ENCODE measurements around the gene MYH6.

Gene MYH6

DNA sequence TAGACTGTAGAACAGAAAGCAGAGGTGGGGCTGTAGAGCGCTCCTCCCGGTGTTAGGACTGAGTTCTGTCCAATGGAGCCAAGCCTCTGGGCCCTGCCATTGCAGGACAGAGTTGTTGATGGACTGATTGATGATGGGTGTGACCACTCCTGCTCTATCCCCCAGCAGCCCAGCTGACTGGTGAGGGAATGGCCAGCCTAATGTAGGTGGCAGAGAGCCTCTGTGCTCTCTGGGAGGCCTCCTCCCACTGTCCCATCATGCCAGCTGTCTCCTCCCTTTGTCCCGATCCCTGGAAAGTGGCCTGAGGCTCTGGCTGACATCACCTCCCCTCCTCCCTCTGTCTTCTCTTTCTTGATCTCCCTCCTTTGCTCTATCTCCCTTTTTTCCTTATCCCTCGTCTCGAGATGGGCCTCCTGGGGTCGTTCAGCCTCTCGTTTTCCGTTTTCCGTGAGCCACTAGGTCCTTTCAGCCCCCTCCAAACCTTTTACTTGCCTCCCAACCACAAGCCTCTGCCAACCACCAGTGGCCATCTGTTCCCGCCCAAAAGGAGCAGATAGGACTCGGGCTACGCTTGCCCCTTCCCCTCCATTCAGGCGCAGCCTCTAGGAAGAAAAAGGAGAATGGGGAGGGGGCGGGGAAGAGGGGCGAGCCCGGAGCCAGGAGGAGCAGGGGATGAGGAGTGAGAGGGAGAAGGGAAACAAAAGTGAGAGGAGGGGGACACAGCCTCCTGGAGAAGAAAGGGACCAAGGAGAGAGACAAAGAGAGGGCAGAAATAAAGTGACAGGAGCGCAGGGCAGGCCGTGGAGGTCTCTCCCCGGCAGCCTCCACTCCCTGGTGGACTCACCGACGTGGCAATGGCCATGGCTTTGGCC is 43.7 kb downstream of the MYH6 start:
- H3K4me3 ChIP-seq: peak overlapping the region; percentile 44 to 63 (median 51)
- peak overlapping the region; percentile 48 to 99 (median 96) for H3K27ac ChIP-seq

- H3K4me3 ChIP-seq: no peak overlapping the region
- peak overlapping the region in 1 of 21 experiments; percentile 3 for H3K27ac ChIP-seq
These were observed 45.9 kb downstream of the MYH6 start for GRCh38 chr14:23362200-23362599.

DNA sequence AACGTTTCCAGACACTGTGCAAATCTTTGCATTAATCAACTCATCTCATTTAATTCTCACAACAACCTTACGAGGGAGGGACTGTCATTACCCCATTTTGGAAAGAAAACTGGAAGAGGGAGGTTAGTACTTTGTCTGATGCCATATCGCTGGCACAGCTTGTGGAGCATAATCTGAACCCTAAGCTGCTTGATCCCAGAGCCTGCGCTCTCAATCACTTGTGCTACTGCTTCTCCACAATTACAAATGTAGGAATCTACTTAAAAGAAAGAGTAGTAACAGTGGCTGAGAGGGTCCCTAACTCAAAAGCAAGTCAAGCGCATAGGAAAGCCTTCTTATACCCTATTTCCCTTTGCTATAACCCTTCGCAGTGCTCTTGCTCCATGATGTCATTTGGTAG is 46.3 kb downstream of the MYH6 start:
- H3K4me3 ChIP-seq: no peak overlapping the region
- peak overlapping the region in 1 of 21 experiments; percentile 3 for H3K27ac ChIP-seq

DNA sequence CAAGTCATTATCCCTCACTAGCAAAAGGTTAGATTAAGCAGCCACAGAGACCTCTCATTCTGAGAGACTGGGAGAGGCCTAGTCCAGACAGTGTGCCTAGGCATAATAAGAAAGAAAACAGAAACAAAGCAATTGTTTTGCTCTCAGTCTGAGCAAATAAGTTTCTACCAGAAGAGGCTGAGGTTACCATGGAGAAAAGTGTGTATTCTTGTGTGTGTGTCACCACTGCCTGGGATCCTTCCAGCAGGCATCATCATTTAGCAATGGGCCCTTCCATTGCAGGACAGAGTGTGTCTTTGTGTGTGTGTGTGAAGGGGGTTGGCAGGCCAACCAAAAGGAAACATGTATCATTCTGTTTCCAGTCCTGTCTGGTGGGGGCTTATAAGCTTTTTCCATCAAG is 46.8 kb downstream of the MYH6 start:
- no peak overlapping the region for H3K4me3 ChIP-seq
- H3K27ac ChIP-seq: peak overlapping the region in 2 of 21 experiments; percentile 20 to 57

- H3K4me3 ChIP-seq: no peak overlapping the region
- H3K27ac ChIP-seq: peak overlapping the region in 9 of 21 experiments; percentile 1 to 66 (median 42)
These were observed 47.6 kb downstream of the MYH6 start for GRCh38 chr14:23360496-23360895.

DNA sequence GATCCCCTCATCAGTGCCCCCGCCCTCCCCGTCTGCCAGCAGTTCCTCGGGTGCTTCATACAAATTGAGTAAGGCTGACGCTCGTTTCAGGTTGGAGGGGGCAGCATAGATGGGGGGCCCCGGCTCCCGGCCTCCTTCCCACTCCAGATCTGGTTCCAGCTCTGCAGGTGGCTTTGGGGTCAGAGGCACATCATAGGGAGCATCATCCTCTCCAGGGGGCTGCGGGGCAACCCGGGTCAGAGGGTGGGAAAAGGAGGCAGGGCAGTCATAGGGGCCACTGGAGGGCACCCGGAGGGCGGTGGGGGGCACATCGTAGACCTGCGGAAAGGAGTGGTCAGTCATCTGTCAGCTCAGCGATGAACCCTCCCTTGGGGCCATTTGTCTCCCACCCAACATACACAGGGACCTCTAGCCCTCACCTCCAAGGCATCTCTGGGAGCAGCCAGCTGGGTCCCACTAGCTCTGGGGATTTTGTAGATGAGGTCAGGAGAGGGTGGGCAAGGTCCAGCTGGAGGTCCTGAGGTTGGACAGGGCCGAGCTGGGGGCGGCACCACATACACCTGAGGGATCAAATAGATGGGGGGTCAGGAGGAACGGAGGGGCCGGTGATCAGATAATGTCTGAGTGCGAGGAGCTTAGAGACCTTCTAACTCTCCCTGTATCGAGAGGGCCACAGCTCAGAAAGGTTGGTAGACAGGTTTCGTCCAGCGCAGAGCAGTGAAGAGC is 48.2 kb downstream of the MYH6 start:
- peak overlapping the region in 9 of 21 experiments; percentile 1 to 66 (median 42) for H3K27ac ChIP-seq
- H3K4me3 ChIP-seq: no peak overlapping the region

- peak overlapping the region in 2 of 21 experiments; percentile 30 to 31 for H3K27ac ChIP-seq
- H3K4me3 ChIP-seq: no peak overlapping the region
These were observed 48.9 kb downstream of the MYH6 start for GRCh38 chr14:23359167-23359626.

DNA sequence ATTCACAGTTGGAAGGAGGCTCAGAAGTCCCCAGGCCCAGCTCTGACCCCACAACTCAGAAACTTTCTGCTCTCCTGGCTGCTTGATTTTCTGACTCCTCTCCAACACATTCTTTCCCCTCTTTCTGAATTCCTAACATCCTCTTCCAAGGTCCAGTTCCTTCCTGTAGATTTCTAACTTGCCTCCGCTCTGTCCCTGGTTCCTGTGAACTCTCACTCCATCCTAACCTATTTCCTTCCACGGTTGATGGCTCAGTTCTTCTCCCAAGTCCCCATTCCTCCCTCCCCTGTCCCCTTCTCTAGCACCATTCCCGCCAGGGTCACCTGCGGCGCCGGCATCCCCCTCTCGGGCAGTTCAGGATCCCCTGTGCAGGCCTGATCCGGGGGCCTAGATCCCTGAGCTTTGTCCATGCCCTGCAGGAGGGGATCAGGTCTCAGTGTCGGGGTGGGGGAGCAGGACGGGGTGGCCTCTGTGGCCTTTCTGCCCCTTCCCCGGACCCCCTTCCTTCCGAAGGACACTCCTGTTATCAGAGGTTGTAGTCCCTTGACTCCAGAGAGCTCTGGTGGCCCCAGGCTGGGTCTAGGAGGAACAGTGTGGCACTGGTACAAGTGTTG is 49.4 kb downstream of the MYH6 start:
- Histone ChIP-seq H3K27ac (peak overlapping the region in 1 of 21 experiments; percentile 30), H3K4me3 (no peak overlapping the region)

DNA sequence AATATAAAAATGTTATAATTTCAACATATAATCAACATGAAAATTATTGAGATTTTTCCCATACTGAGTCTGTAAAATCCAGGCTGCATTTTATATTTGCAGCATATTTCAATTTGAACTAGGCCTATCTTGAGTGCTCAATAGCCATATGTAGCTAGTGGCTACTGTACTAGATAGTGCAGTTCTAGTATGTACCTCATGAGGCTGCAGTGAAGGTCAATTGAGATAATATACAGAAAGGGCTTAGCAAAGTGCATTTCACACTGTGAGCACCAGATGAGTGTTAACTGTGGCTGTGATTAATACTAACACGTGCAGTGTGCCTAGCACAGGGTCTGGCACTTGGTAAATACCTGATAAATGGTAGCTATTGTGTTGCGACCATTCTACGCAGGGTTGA is 50.0 kb downstream of the MYH6 start:
- H3K27ac ChIP-seq: no peak overlapping the region

DNA sequence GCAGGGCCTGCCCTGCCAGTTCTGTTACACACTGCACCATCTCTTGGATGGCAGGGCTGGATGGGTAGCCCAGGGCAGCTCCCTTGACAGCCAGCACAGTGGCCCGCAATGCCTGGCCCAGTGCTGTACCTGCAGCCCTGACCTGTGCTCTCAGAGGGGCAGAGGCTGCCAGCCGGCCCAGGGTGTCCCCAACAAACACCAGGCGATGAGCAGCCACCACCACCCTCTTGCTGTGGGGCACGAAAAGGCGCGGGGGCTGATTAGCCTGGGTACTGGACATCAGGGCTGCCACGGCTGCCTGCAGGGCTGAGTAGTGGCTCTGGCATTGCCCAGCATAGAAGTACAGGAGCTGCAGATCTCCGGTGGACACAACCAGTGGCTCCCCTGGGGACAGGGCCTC is 50.8 kb downstream of the MYH6 start:
- Histone ChIP-seq H3K4me3 (no peak overlapping the region), H3K27ac (no peak overlapping the region)

More for the DNA sequence above, 50.0 kb downstream of the MYH6 start:
- H3K4me3 ChIP-seq: no peak overlapping the region

- no peak overlapping the region for H3K4me3 ChIP-seq
These were observed 51.4 kb downstream of the MYH6 start for GRCh38 chr14:23356662-23357061.

GRCh38 chr14:23355871-23356435 is 52.1 kb downstream of the MYH6 start:
- H3K27ac ChIP-seq: no peak overlapping the region
- no peak overlapping the region for H3K4me3 ChIP-seq

More at GRCh38 chr14:23356662-23357061, 51.4 kb downstream of the MYH6 start:
- no peak overlapping the region for H3K27ac ChIP-seq

GRCh38 chr14:23354990-23355389 is 53.1 kb downstream of the MYH6 start:
- no peak overlapping the region for H3K4me3 ChIP-seq
- no peak overlapping the region for H3K27ac ChIP-seq

GRCh38 chr14:23353433-23353780 is 54.7 kb downstream of the MYH6 start:
- Histone ChIP-seq H3K4me3 (peak overlapping the region in 1 of 7 experiments; percentile 46), H3K27ac (no peak overlapping the region)

DNA sequence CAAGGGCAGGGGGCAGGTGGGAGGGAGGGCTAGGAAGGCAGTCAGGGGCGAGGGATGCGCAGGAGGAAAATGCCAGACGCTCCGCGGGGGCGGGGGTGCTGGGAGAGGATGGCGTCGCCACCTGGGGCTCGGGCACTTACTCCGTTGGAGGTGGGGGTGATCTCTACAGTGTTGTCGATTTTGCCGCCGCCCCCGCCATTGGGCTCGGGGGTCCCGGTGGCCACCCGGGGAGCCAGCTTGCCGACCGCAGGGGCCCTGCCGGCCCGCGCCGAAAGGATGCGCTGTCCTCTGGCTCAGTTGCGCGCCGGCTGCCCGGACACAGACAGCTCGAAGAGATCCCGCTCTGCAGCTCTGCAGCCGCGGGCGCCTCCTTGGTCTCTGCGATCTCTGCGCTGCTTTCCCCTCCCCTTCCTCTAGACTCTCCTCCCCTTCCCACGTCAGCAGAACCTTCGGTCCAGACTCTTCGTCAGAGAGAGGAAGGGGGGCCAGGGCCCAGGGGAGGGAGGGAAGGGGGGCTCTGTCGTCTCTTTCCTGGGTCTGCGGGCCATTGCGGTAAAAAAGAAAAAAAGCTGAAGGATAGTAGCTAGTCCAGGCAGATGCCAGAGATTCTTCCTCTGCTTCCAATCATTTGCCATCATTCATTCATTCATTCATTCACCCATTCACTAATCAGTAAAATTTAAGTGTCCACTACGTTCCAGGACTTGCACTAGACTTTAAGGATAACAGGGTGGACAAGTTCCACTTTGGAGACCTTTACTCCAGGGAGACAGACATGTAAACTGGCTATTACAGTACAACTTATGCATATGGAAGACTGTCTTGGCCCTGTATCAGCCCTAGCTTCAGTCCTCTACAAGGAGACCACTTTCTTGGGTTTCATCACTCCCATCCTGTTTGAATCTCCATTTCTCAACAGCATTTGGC is 55.3 kb downstream of the MYH6 start, which contains the start of gene SLC22A17:
TSS of gene SLC22A17 (minus strand) at position 382 of the 927 bp plus-strand sequence.
- H3K27ac ChIP-seq: peak within 1 kb of the TSS in 6 of 21 experiments; percentile 17 to 60 (median 38)
- peak within 1 kb of the TSS; percentile 21 to 54 (median 45) for H3K4me3 ChIP-seq

GRCh38 chr14:23351681-23352505 is 56.2 kb downstream of the MYH6 start:
- peak overlapping the region in 5 of 21 experiments; percentile 17 to 46 (median 30) for H3K27ac ChIP-seq
- peak overlapping the region; percentile 21 to 54 (median 45) for H3K4me3 ChIP-seq

DNA sequence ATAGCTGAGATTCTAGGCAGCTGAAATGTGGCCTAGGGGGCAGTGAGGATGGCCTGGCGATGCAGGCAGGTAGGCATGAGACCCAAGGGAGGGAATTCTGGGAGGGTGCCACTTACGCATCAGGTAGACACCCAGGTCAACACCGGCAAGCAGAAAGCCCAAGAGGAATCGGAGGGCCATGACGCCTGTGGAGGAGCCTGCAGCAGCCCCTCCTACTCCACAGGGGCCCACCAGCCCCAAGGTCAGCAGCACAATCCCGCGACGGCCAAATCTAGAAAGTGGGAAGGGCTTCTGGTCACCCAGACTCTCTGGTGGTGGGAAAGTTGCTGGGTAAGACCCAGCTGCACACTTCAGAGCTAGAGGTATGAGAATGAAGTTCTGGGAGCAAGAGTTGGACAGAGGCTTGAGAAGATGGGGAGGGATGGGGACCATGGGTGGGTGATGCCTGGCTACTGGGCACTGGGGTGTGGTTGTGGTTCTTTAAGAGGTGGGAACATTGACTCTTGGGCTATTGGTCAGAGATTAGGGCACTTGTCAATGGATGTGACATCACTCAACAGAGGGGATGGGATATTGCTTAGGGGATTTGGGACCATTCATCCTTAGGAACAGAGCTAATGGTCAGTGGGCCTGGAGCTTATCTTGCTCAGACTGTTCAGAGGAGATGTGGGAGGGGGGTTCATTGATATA is 58.8 kb downstream of the MYH6 start:
- Histone ChIP-seq H3K4me3 (no peak overlapping the region), H3K27ac (no peak overlapping the region)

Data from skin epidermis (tissue), 12 donors.